GM19023 (cell line): ENCODE measurements around the gene PROK1.
"Not testable (repeated sequence)": the region's sequence is repeated elsewhere in the genome, so short reads cannot be mapped to it uniquely, and the experiment has no call there.

Experiments
- ATAC-seq: cut with Tn5 transposase; IDR thresholded peaks from one replicate; pipeline ENCODE4 v1.9.1; 2021; ENCODE audit warnings: mild to moderate bottlenecking, moderate library complexity; ENCODE audit not compliant: unreplicated experiment

The PROK1 gene

GRCh38 chr1:110433213-110433612 lies 17.7 kb upstream of the PROK1 start:
- no peak for ATAC-seq

GRCh38 chr1:110433803-110434202 lies 17.1 kb upstream of the PROK1 start:
- ATAC-seq, result no peak

- no peak for ATAC-seq
Measured at GRCh38 chr1:110434946-110435345, 16.0 kb upstream of the PROK1 start.

- ATAC-seq, result no peak
Measured at GRCh38 chr1:110436635-110437034, 14.3 kb upstream of the PROK1 start.

GRCh38 chr1:110437645-110438299 lies 13.2 kb upstream of the PROK1 start:
- ATAC-seq, result not testable (repeated sequence)

GRCh38 chr1:110438893-110439292 lies 12.1 kb upstream of the PROK1 start:
- ATAC-seq, result no peak

- ATAC-seq, result not testable (repeated sequence)
Measured at GRCh38 chr1:110439873-110440272, 11.1 kb upstream of the PROK1 start.

GRCh38 chr1:110440877-110441276 lies 10.1 kb upstream of the PROK1 start:
- no peak for ATAC-seq

- no peak for ATAC-seq
Measured at GRCh38 chr1:110441888-110442287, 9.1 kb upstream of the PROK1 start.

- no peak for ATAC-seq
Measured at GRCh38 chr1:110443451-110443850, 7.5 kb upstream of the PROK1 start.

- ATAC-seq, result no peak
Measured at GRCh38 chr1:110444561-110444960, 6.4 kb upstream of the PROK1 start.

GRCh38 chr1:110449661-110450651 lies 993 bp upstream of the PROK1 start:
- no peak for ATAC-seq

- ATAC-seq, result no peak
Measured at GRCh38 chr1:110452330-110452729, 1.4 kb downstream of the PROK1 start.

- ATAC-seq, result no peak
Measured at GRCh38 chr1:110453829-110454228, 2.9 kb downstream of the PROK1 start.

GRCh38 chr1:110454328-110454727 lies 3.4 kb downstream of the PROK1 start:
- ATAC-seq, result no peak

GRCh38 chr1:110455151-110455550 lies 4.2 kb downstream of the PROK1 start:
- no peak for ATAC-seq

GRCh38 chr1:110457206-110457605 lies 6.3 kb downstream of the PROK1 start:
- ATAC-seq, result no peak

GRCh38 chr1:110460253-110461220 lies 9.6 kb downstream of the PROK1 start:
- ATAC-seq, result peak; percentile 54

GRCh38 chr1:110462093-110462492 lies 11.1 kb downstream of the PROK1 start:
- ATAC-seq, result no peak

GRCh38 chr1:110462964-110463363 lies 12.0 kb downstream of the PROK1 start:
- no peak for ATAC-seq

- ATAC-seq, result no peak
Measured at GRCh38 chr1:110463725-110464124, 12.8 kb downstream of the PROK1 start.
